GM19238 (cell line): ENCODE data around the gene MRPS14.

Experiments
- DNase-seq: peaks from one replicate; pipeline ENCODE4 v3.0.0; 2011; ENCODE audit warnings: low spot score; ENCODE audit not compliant: insufficient read length

MRPS14 gene

GRCh38 chr1:174988539-174988938 lies 34.7 kb downstream of the MRPS14 start:
- no peak for DNase-seq

- no peak for DNase-seq
These were observed 38.3 kb downstream of the MRPS14 start for GRCh38 chr1:174984952-174985351.

DNA sequence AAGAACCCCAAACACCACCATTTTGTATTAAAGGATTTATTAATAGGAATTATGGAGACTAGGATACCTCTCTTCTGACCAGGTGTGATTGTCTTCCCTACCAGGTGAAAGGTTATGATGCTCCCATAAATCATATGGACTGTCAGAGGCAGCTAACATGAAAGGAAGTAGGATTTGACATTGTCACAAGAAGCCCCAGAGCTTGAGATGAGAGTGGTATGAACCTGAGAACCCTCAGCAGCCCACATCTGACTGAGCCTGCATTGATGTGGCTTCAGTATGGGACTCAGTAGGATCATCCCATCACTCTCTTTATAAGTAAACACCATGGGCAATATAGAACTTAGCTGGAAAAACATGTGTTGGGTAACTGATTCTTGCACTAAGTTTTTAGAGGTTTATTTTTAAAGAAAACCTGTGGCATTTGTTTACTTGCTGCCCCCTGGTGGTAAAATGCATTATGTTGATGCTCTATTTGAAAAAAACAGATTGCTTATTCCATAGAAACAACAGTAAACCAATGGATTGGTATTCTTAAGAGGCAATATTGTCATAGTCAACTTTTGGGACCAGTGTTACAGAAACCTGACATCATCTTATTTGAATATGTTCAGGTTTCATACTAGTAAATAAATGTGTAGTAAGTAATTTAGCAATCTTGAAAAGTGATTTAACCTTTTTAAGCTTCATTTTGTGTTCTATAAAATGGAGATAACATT lies 40.1 kb downstream of the MRPS14 start:
- no peak for DNase-seq

GRCh38 chr1:174976436-174977108 lies 46.7 kb downstream of the MRPS14 start:
- DNase-seq: no peak

- no peak for DNase-seq
These were observed 47.5 kb downstream of the MRPS14 start for GRCh38 chr1:174975764-174976163.

- no peak for DNase-seq
These were observed 48.5 kb downstream of the MRPS14 start for GRCh38 chr1:174974711-174975119.

DNA sequence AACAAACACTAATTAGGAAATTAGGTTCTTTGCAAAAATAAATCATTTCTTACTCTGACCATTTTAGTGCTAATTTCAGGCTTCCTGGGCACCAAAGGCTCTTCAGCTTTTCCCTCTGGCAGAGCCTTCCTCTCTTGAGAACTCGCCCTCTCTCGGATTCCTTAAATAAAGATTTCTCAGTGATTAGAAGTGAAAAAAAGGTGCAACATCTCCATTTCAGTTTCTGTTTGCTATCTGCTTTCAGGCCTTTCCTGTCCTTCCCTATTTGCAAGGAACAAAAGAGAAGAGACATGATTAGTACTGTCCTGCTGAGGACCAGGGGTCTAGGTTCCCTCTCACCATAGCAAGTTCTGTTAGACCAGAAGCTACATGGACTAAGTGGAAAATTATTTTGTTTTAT lies 51.3 kb downstream of the MRPS14 start:
- DNase-seq: no peak

GRCh38 chr1:174971466-174971865 lies 51.8 kb downstream of the MRPS14 start:
- no peak for DNase-seq

DNA sequence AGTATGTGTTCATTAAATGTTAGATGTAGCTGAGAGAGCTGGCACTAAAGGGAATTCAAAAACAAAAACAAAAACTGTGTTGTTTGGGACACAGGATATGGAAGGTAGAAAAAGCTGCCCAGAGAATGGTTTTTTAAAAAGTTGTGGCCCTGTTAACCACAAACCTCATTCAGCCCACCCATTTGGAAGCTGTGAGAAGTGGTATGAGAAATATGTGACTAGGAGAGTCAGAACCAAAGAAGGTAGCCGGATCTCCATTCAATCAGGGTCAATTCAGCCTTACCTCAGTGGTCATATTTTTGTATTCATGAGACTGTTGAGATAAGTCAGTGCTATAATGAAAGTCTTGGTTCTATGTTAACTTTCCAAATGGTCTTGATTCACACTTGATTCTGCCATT lies 53.2 kb downstream of the MRPS14 start:
- no peak for DNase-seq

DNA sequence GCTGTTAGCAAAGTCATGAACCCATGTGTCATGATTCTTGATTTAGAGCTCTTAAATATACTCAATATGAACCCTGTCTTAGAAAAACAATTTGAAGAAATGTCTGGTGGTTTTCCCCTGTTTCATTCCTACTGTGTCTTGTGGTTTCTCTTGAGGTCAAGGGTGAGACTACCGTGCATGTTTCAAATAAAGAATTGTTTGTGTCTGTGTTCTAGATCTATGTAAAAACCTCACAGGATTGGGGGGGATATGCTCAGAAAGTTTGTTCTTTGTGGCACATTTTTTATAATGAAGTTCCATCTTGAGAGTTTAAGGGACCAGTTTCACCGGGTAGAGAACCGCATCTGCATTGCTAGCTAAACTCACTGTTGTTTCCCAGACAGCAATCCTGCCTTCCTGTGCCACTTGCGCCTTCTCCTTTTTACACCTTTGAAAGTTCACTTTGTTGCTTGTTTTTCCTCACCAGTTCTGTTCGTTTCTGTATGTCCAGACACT lies 54.4 kb downstream of the MRPS14 start:
- no peak for DNase-seq

- DNase-seq: no peak
These were observed 55.1 kb downstream of the MRPS14 start for GRCh38 chr1:174967845-174968705.

DNA sequence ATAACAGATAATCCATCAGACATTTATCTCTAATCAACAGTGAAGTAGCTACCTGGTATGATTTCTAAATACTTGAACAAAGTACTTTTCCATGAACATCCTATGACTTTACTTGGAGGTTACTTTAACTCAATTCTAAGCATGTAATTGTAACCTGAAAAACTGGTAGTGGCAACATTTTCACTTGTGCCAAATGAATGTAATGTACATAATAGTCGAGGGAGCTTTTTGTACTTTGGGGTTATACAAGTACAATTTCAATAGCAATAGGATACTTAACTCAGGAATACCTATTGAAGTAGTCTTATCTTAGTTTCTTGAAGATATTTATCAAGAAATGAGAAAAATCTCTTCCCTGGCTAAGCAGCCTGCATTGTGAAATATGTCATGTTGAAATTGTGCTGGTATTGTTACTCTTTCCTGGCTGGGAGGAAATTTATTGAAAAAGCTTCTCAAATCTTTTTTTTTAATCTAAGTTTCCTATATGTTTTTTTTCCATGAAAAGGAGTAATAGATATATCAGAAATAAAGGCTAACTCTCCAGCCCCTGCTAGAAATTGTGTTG lies 57.1 kb downstream of the MRPS14 start:
- no peak for DNase-seq

GRCh38 chr1:174965362-174966007 lies 57.7 kb downstream of the MRPS14 start:
- no peak for DNase-seq

- no peak for DNase-seq
These were observed 58.3 kb downstream of the MRPS14 start for GRCh38 chr1:174964972-174965361.

GRCh38 chr1:174964261-174964971 lies 58.8 kb downstream of the MRPS14 start:
- DNase-seq: no peak

DNA sequence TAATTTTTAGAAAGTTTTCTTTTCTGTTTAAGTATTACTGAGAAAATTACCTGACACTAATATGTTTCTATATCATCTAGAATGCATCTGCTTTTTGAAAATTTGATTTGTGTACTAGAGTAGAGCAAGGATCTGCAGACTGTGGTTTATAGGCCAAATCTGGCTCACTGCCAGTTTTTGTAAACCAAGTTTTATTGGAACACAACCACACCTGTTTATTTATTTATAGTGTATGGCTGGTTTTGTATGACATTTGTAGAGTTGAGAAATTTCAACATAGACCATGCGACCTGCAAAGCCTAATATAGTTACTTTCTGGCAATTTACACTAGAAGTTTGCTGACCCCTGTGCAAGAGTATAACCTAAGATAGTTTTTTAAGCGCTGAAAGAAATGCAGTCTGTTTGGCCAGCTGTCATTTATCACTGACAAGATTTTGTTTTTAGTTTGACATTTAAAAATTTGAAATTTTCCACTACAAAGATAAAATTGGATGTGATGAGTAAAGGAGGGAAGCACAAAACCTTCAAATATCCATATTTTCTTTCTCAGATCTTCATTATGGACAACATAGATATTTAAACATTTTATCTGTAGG lies 59.6 kb downstream of the MRPS14 start:
- no peak for DNase-seq
